A549 (cell line): ENCODE data around the gene TMX3. TPM values are rescaled to one million over a fixed set of nuclear protein-coding genes. Genes with fewer than 3 reads are reported as not detected.

Source experiments
- ATAC-seq, 2 experiments: fragments of 200-7000 bp in 1 of 2; fragments of >200 bp in 1 of 2; cut with Nextera tagmentation in 1 of 2; cut with Tn5 transposase in 1 of 2; 3 replicates each; pipeline versions ENCODE4 v1.8.0 to v1.9.1; 2018 to 2020; ENCODE audit warnings: mild to moderate bottlenecking in 1 of 2, moderate library complexity in 1 of 2
- CTCF ChIA-PET: fragments of 300-600 bp; sonication (Branson Sonifier 250); formaldehyde crosslinking; extraction: SDS; loops from one replicate; lab custom pipeline; 2021; ENCODE audit warnings: antibody characterized with exemption, inconsistent platforms; lab: Yijun Ruan, JAX
- POLR2A ChIA-PET: fragments of 350-600 bp; formaldehyde crosslinking; extraction: SDS; loops from one replicate; lab custom pipeline; 2021; ENCODE audit warnings: antibody characterized with exemption, inconsistent platforms; lab: Yijun Ruan, JAX
- DNase-seq, 2 experiments: peaks; one replicate each; pipeline versions ENCODE4 v3.0.0 to v3.0.0-alpha.2; 2011 to 2016; ENCODE audit warnings: low read depth in 1 of 2, low spot score in 1 of 2
- FAIRE-seq: peaks from 2 replicates; lab custom pipeline; 2011; peaks lifted over from hg19 to GRCh38; lab: Jason Lieb, UNC
- H3K27ac ChIP-seq, 2 experiments: fragments of >200 bp; sonication (Bioruptor Twin); formaldehyde crosslinking; 3 replicates each; pipeline ENCODE4 v1.5.1; 2016 to 2017
- H3K4me1 ChIP-seq: fragments of >200 bp; sonication (Bioruptor Twin); formaldehyde crosslinking; 3 replicates; pipeline ENCODE4 v1.6.1; 2016
- H3K4me2 ChIP-seq: fragments of >200 bp; sonication (Bioruptor Twin); formaldehyde crosslinking; 3 replicates; pipeline ENCODE4 v1.6.1; 2016
- H3K4me3 ChIP-seq: fragments of >200 bp; sonication (Bioruptor Twin); formaldehyde crosslinking; 3 replicates; pipeline ENCODE4 v1.5.1; 2016
- H3K9me3 ChIP-seq: fragments of >200 bp; sonication (Bioruptor Twin); formaldehyde crosslinking; 3 replicates; pipeline ENCODE4 v1.6.1; 2016
- CBX8 ChIP-seq: fragments of 200-600 bp; sonication (generic); IDR thresholded peaks from 2 replicates; pipeline ENCODE4 v1.6.1; 2016
- EHMT2 ChIP-seq: fragments of 200-600 bp; sonication (generic); IDR thresholded peaks from 2 replicates; pipeline ENCODE4 v1.6.1; 2016; ENCODE audit warnings: antibody characterized with exemption, low read depth, mild to moderate bottlenecking, moderate library complexity
- ELK1 ChIP-seq: fragments of 150-350 bp; IDR thresholded peaks from 2 replicates; pipeline ENCODE4 v1.6.1; 2014; ENCODE audit warnings: low read depth, mild to moderate bottlenecking, low read length
- EP300 ChIP-seq, 2 experiments: fragments of >200 bp; sonication (Bioruptor Twin); formaldehyde crosslinking; IDR thresholded peaks; 2 replicates in 1 of 2; 3 replicates in 1 of 2; pipeline ENCODE4 v1.6.1; 2016 to 2017
- FOSB ChIP-seq: fragments of 250-450 bp; sonication (Bioruptor Pico); IDR thresholded peaks from 2 replicates; pipeline ENCODE4 v1.5.0; 2020; ENCODE audit warnings: mild to moderate bottlenecking, moderate library complexity
- FOSL2 ChIP-seq, 2 experiments: fragments of 450-650 bp in 1 of 2; fragments of >200 bp in 1 of 2; sonication (Bioruptor Twin) in 1 of 2; formaldehyde crosslinking; IDR thresholded peaks; 2 replicates each; pipeline versions ENCODE4 v1.5.0 to v1.6.1; 2016 to 2020; ENCODE audit warnings: mild to moderate bottlenecking in 1 of 2, moderate library complexity in 1 of 2
- GATA3 ChIP-seq: IDR thresholded peaks from 2 replicates; pipeline ENCODE4 v1.6.1; 2012; ENCODE audit warnings: borderline replicate concordance
- HEYL ChIP-seq: fragments of 250-450 bp; sonication (Bioruptor Pico); IDR thresholded peaks from 2 replicates; pipeline ENCODE4 v1.8.0; 2021; ENCODE audit warnings: mild to moderate bottlenecking, moderate library complexity
- HOXA7 ChIP-seq: fragments of 250-450 bp; sonication (Bioruptor Pico); IDR thresholded peaks from 2 replicates; pipeline ENCODE4 v1.5.0; 2020; ENCODE audit warnings: mild to moderate bottlenecking, moderate library complexity
- HOXB13 ChIP-seq: fragments of 250-450 bp; sonication (Bioruptor Pico); IDR thresholded peaks from 2 replicates; pipeline ENCODE4 v1.5.0; 2020; ENCODE audit warnings: low read depth, mild to moderate bottlenecking, moderate library complexity
- JUNB ChIP-seq: fragments of >200 bp; sonication (Bioruptor Twin); formaldehyde crosslinking; IDR thresholded peaks from 2 replicates; pipeline ENCODE4 v1.6.1; 2016
- MAZ ChIP-seq: fragments of 150-350 bp; IDR thresholded peaks from 2 replicates; pipeline ENCODE4 v1.6.1; 2014; ENCODE audit warnings: antibody characterized with exemption, low read depth, low read length, borderline replicate concordance
- NPAS2 ChIP-seq: fragments of 250-450 bp; sonication (Bioruptor Pico); IDR thresholded peaks from 2 replicates; pipeline ENCODE4 v1.8.0; 2022; ENCODE audit warnings: mild to moderate bottlenecking, moderate library complexity, borderline replicate concordance
- NR3C1 ChIP-seq: fragments of >200 bp; sonication (Bioruptor Twin); formaldehyde crosslinking; IDR thresholded peaks from 3 replicates; pipeline ENCODE4 v1.6.1; 2017
- PHF8 ChIP-seq: fragments of 200-600 bp; sonication (generic); IDR thresholded peaks from 2 replicates; pipeline ENCODE4 v1.6.1; 2016; ENCODE audit warnings: low read depth, mild to moderate bottlenecking, antibody characterized with exemption, moderate library complexity, borderline replicate concordance
- POLR2AphosphoS2 ChIP-seq: conservative IDR thresholded peaks from 2 replicates; pipeline ENCODE4 v1.6.1; 2012; ENCODE audit warnings: low read length, improper control_type of control experiment, inconsistent platforms
- RFX5 ChIP-seq: fragments of 450-650 bp; IDR thresholded peaks from 2 replicates; pipeline ENCODE4 v1.7.1; 2014; ENCODE audit warnings: antibody characterized with exemption, mild to moderate bottlenecking, moderate library complexity
- RNF2 ChIP-seq: fragments of 200-600 bp; sonication (generic); IDR thresholded peaks from 2 replicates; pipeline ENCODE4 v1.6.1; 2016; ENCODE audit warnings: low read depth, mild to moderate bottlenecking, antibody characterized with exemption, moderate library complexity, borderline replicate concordance
- ZC3H11A ChIP-seq: fragments of 450-650 bp; IDR thresholded peaks from 2 replicates; pipeline ENCODE4 v1.6.1; 2014; ENCODE audit warnings: antibody characterized with exemption, mild to moderate bottlenecking
- ZSCAN20 ChIP-seq: fragments of 250-450 bp; sonication (Bioruptor Pico); IDR thresholded peaks from 2 replicates; pipeline ENCODE4 v1.8.0; 2022; ENCODE audit warnings: mild to moderate bottlenecking, moderate library complexity
- WGBS: methylation state at CpG from one replicate; pipeline ENCODE4 v1.1.6; 2017; ENCODE audit errors: missing lambda C conversion rate; 5-methylcytosine and 5-hydroxymethylcytosine counted together
- polyA plus RNA-seq, 4 experiments: library from polyadenylated mRNA; depleted of rRNA in 3 of 4; stranded (reverse); fragments of >200 nt; fragmentation: RNase III in 1 of 4; extraction: RNeasy Plus Mini Kit Qiagen cat#74134 plus additional on column Dnase treatment in 1 of 4; gene quantifications; 2 replicates in 3 of 4; 3 replicates in 1 of 4; pipeline ENCODE4 v1.2.3, GENCODE V29; 2011 to 2017
- TF ChIP-seq, protein P1 (sequence below): fragments of 450-650 bp; IDR thresholded peaks from 2 replicates; pipeline ENCODE4 v1.6.1; 2014; ENCODE audit warnings: antibody characterized with exemption
- TF ChIP-seq, protein P2 (sequence below): fragments of >200 bp; sonication (Bioruptor Twin); formaldehyde crosslinking; IDR thresholded peaks from 2 replicates; pipeline ENCODE4 v1.6.1; 2016
- TF ChIP-seq, protein P3 (sequence below): IDR thresholded peaks from 2 replicates; pipeline ENCODE4 v1.6.1; 2012; ENCODE audit warnings: low read depth, borderline replicate concordance
- TF ChIP-seq, protein P4 (sequence below): fragments of 200-600 bp; sonication (generic); IDR thresholded peaks from 2 replicates; pipeline ENCODE4 v1.6.1; 2016; ENCODE audit warnings: antibody characterized with exemption, mild to moderate bottlenecking, moderate library complexity

The TMX3 gene
- polyA plus RNA-seq, 2 of the 4 experiments (the other 2 are of a cell fraction) = 29.6 to 49.8 TPM

- CTCF ChIA-PET = no interaction called here
- WGBS = 100% methylated on average over 4 of the region's 11 CpGs
- no peak for ATAC-seq
- no peak overlapping the region for H3K27ac ChIP-seq
- TF ChIP-seq FOSL2 (IDR thresholded peaks at IDR 0.05) = no peak
- no peak for TF ChIP-seq FOSL2 (CRISPR knock-in tag; IDR thresholded peaks at IDR 0.05)
- no peak for TF ChIP-seq NR3C1
- TF ChIP-seq FOSB (CRISPR knock-in tag) = no peak
- no peak for TF ChIP-seq RFX5
- no peak for TF ChIP-seq GATA3
- TF ChIP-seq EHMT2 = no peak
- H3K4me3 ChIP-seq = no peak overlapping the region
- H3K4me1 ChIP-seq = peaks cover 7% of the 10 kb centered on the region; the same call in 2 of the 3 replicates
- POLR2A ChIA-PET = no interaction called here
- H3K4me2 ChIP-seq = no peak overlapping the region
- no peak for DNase-seq
- FAIRE-seq = no peak
- H3K9me3 ChIP-seq = no peaks in the 10 kb centered on the region
Measured at GRCh38 chr18:68694316-68694715, 20.6 kb downstream of the TMX3 start.

DNA sequence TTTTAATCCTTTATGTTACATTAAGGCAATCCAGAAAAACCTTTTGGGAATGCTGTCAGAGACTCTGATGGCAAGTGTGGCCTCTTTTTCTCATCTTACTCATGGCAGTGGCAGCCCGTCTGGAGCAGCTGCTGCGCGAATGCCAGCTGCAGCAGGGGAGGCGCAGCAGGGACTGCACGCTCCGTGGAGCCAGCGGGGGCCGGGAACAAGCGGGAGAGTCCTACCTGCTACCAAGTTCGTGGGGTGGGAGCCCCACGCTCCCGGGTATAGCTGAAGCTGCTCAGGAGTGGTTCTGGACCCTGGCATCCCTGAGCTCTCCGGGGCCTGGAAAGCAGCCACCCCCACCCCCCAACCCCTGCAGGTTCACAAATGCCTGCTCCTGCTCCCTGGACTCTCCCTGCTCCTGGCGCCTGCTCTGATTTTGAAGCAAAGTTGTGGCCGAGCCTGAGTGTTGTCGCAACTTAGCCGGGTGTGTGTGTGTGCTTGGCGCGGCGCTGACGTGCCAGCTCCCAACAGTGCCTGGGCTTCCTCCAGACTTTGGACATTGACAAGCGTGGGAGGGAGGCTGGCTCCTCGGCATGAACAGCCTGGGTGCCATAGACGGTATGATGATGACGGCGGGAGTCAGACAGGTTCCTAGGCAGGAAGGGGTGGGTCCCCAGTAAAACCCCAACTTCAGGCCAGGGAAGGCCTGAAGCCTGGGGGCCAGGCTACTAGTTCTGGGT is 21.7 kb downstream of the TMX3 start:
- FAIRE-seq = no peak
- 88% methylated on average over 9 of the region's 26 CpGs for WGBS
- Histone ChIP-seq H3K4me1 (no peaks in the 10 kb centered on the region), H3K4me3 (no peak overlapping the region), H3K9me3 (no peaks in the 10 kb centered on the region), H3K27ac (no peak overlapping the region), H3K4me2 (no peak overlapping the region)
- ChIA-PET CTCF (no interaction called here), POLR2A (no interaction called here)
- no peak for ATAC-seq
- no peak for DNase-seq
- TF ChIP-seq, protein P1, sequence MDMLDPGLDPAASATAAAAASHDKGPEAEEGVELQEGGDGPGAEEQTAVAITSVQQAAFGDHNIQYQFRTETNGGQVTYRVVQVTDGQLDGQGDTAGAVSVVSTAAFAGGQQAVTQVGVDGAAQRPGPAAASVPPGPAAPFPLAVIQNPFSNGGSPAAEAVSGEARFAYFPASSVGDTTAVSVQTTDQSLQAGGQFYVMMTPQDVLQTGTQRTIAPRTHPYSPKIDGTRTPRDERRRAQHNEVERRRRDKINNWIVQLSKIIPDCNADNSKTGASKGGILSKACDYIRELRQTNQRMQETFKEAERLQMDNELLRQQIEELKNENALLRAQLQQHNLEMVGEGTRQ = no peak
- TF ChIP-seq NPAS2 (CRISPR knock-in tag) (no peak), RNF2 (no peak), ELK1 (no peak), RFX5 (no peak), PHF8 (no peak), MAZ (no peak), ZSCAN20 (CRISPR knock-in tag) (no peak), HOXB13 (no peak), ZC3H11A (no peak), POLR2AphosphoS2 (no peak), GATA3 (no peak), CBX8 (no peak), JUNB (no peak), HOXA7 (CRISPR knock-in tag) (no peak), HEYL (CRISPR knock-in tag) (no peak), EP300 (IDR thresholded peaks at IDR 0.05) (no peak)
- TF ChIP-seq, protein P2, sequence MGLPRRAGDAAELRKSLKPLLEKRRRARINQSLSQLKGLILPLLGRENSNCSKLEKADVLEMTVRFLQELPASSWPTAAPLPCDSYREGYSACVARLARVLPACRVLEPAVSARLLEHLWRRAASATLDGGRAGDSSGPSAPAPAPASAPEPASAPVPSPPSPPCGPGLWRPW = no peak
- TF ChIP-seq, protein P3, sequence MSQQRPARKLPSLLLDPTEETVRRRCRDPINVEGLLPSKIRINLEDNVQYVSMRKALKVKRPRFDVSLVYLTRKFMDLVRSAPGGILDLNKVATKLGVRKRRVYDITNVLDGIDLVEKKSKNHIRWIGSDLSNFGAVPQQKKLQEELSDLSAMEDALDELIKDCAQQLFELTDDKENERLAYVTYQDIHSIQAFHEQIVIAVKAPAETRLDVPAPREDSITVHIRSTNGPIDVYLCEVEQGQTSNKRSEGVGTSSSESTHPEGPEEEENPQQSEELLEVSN = no peak
- TF ChIP-seq, protein P4, sequence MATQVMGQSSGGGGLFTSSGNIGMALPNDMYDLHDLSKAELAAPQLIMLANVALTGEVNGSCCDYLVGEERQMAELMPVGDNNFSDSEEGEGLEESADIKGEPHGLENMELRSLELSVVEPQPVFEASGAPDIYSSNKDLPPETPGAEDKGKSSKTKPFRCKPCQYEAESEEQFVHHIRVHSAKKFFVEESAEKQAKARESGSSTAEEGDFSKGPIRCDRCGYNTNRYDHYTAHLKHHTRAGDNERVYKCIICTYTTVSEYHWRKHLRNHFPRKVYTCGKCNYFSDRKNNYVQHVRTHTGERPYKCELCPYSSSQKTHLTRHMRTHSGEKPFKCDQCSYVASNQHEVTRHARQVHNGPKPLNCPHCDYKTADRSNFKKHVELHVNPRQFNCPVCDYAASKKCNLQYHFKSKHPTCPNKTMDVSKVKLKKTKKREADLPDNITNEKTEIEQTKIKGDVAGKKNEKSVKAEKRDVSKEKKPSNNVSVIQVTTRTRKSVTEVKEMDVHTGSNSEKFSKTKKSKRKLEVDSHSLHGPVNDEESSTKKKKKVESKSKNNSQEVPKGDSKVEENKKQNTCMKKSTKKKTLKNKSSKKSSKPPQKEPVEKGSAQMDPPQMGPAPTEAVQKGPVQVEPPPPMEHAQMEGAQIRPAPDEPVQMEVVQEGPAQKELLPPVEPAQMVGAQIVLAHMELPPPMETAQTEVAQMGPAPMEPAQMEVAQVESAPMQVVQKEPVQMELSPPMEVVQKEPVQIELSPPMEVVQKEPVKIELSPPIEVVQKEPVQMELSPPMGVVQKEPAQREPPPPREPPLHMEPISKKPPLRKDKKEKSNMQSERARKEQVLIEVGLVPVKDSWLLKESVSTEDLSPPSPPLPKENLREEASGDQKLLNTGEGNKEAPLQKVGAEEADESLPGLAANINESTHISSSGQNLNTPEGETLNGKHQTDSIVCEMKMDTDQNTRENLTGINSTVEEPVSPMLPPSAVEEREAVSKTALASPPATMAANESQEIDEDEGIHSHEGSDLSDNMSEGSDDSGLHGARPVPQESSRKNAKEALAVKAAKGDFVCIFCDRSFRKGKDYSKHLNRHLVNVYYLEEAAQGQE = no peak
